Measurements from ENCODE around the gene BST2. TPM values are rescaled to one million over a fixed set of nuclear protein-coding genes. Genes with fewer than 3 reads are reported as not detected.
A peak's percentile ranks its signal among the peaks of the same experiment; 100 is the strongest.

The BST2 gene
- 100 to 1,000 TPM in 2 of 3 donors, 10 to 100 TPM in 1; 90.1 to 131 (median 127) TPM for total RNA-seq

- Histone ChIP-seq H3K4me3 (peak within 1 kb of the TSS; percentile 42 to 68 (median 54)), H3K4me1 (peaks cover 0 to 12% of the 10 kb centered on the region in 2 donors), H3K27ac (peak within 1 kb of the TSS; percentile 77 to 88), H3K9me3 (no peaks in the 10 kb centered on the region), H3K27me3 (no peaks in the 10 kb centered on the region), H3K36me3 (no peaks in the 10 kb centered on the region)
- intact Hi-C loops (cut with DNase I; ENCODE audit: low total_unique reads) = no loop called here
- DNase-seq (ENCODE audit: low spot score in 2 of 2) = peak in 1 of 2 donors; percentile 64
- TF ChIP-seq POLR2A (IDR thresholded peaks at IDR 0.05) = no peak
- peak in 1 of 3 donors; percentile 26 for TF ChIP-seq POLR2AphosphoS5 (IDR thresholded peaks at IDR 0.05)
- no peak for TF ChIP-seq CTCF (IDR thresholded peaks at IDR 0.05)
Observed at GRCh38 chr19:17405250-17406045, at the start of gene BST2. Gene BST2 (minus strand): TSS chr19:17405630. CDS start chr19:17405575, 55 bp downstream.

- intact Hi-C loops (cut with DNase I; ENCODE audit: low total_unique reads) = no loop called here
- no peak overlapping the region for H3K27ac ChIP-seq
- no peaks in the 10 kb centered on the region for H3K4me1 ChIP-seq
- H3K4me3 ChIP-seq = no peak overlapping the region
- DNase-seq (ENCODE audit: low spot score in 2 of 2) = no peak
- H3K9me3 ChIP-seq = no peaks in the 10 kb centered on the region
- H3K36me3 ChIP-seq = no peaks in the 10 kb centered on the region
- no peak for TF ChIP-seq POLR2AphosphoS5 (IDR thresholded peaks at IDR 0.05)
- TF ChIP-seq POLR2A (IDR thresholded peaks at IDR 0.05) = no peak
- no peak for TF ChIP-seq CTCF (IDR thresholded peaks at IDR 0.05)
- peaks cover 0 to 25% of the 10 kb centered on the region in 2 donors for H3K27me3 ChIP-seq
Observed at GRCh38 chr19:17454576-17455071, 49.2 kb upstream of the BST2 start.

- no peaks in the 10 kb centered on the region for H3K4me1 ChIP-seq
- no peaks in the 10 kb centered on the region for H3K9me3 ChIP-seq
- no peaks in the 10 kb centered on the region for H3K36me3 ChIP-seq
- intact Hi-C loops (cut with DNase I; ENCODE audit: low total_unique reads) = no loop called here
- no peak for DNase-seq (ENCODE audit: low spot score in 2 of 2)
- TF ChIP-seq POLR2AphosphoS5 (IDR thresholded peaks at IDR 0.05) (no peak), POLR2A (IDR thresholded peaks at IDR 0.05) (no peak), CTCF (IDR thresholded peaks at IDR 0.05) (no peak)
- peaks cover 0 to 25% of the 10 kb centered on the region in 2 donors for H3K27me3 ChIP-seq
- H3K27ac ChIP-seq = no peak overlapping the region
- no peak overlapping the region for H3K4me3 ChIP-seq
Observed at GRCh38 chr19:17451820-17452219, 46.4 kb upstream of the BST2 start.

GRCh38 chr19:17450264-17451075, 45.0 kb upstream of the BST2 start:
- Histone ChIP-seq H3K36me3 (no peaks in the 10 kb centered on the region), H3K4me1 (no peaks in the 10 kb centered on the region), H3K27me3 (peaks cover 0 to 13% of the 10 kb centered on the region in 2 donors), H3K4me3 (no peak overlapping the region), H3K9me3 (no peaks in the 10 kb centered on the region), H3K27ac (no peak overlapping the region)
- TF ChIP-seq CTCF (IDR thresholded peaks at IDR 0.05) = no peak
- no peak for TF ChIP-seq POLR2A (IDR thresholded peaks at IDR 0.05)
- TF ChIP-seq POLR2AphosphoS5 (IDR thresholded peaks at IDR 0.05) = no peak
- DNase-seq (ENCODE audit: low spot score in 2 of 2) = no peak
- intact Hi-C loops (cut with DNase I; ENCODE audit: low total_unique reads) = no loop called here
